Retinal pigment epithelial cell (primary cell): ENCODE results near the gene TSSK1B.

Experiments
- DNase-seq: peaks from one replicate; pipeline ENCODE4 v3.0.0-alpha.2; 2010; ENCODE audit warnings: low read depth
- H3K4me3 ChIP-seq: 2 replicates; pipeline ENCODE4 v1.5.1; 2011; ENCODE audit warnings: mild to moderate bottlenecking, low read length, control low read depth, moderate library complexity
- TF ChIP-seq, protein P1 (sequence below): conservative IDR thresholded peaks from 2 replicates; pipeline ENCODE4 v1.5.1; 2011; ENCODE audit warnings: low read depth, low read length, control low read depth, inconsistent platforms

Gene TSSK1B

DNA sequence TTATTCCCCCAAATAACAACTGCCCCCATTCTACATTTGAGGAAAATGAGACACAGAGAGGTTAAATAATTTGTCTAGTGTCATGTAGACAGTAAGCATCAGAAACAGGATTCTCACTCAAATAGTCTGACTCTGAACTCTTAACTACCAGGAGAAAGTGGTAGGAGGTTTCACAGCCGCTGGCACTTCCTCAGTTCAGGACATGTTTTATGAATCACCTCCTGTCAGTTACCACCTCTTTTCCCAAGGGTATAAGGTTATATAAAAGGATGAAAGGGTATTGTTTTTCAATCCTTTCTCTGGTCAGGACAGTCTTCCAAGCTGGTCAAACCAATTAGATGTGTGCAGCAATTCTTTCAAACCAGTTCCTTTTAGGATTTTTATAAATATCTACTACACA lies 52.1 kb downstream of the TSSK1B start:
- H3K4me3 ChIP-seq = no peak overlapping the region
- DNase-seq = no peak
- TF ChIP-seq, protein P1, sequence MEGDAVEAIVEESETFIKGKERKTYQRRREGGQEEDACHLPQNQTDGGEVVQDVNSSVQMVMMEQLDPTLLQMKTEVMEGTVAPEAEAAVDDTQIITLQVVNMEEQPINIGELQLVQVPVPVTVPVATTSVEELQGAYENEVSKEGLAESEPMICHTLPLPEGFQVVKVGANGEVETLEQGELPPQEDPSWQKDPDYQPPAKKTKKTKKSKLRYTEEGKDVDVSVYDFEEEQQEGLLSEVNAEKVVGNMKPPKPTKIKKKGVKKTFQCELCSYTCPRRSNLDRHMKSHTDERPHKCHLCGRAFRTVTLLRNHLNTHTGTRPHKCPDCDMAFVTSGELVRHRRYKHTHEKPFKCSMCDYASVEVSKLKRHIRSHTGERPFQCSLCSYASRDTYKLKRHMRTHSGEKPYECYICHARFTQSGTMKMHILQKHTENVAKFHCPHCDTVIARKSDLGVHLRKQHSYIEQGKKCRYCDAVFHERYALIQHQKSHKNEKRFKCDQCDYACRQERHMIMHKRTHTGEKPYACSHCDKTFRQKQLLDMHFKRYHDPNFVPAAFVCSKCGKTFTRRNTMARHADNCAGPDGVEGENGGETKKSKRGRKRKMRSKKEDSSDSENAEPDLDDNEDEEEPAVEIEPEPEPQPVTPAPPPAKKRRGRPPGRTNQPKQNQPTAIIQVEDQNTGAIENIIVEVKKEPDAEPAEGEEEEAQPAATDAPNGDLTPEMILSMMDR = no peak
